Embryonic facial prominence (tissue), 1 donor: ENCODE results near the gene EPYC.

Experiments used
- DNase-seq: peaks from one replicate; pipeline ENCODE4 v3.0.0-alpha.2; 2016; ENCODE audit errors: extremely low spot score

Gene EPYC

DNA sequence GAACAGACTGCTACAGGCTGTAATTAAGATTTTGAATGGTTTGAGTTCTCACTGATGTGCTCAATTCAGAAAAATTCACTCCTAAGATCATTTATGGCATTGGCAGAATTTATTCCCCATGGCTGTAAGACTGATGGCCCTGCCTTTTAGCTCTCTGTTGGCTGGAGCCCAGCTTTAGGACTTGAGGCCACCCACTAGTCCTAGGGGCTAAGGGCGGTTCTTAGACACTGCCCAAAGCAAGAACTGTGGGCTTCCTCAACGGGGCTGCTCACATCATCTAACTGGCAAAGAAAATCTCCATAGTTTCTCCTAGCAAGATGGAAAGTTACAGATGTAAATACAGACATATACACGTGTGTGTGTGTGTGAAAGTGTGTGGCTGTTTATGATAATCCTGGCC is 46.4 kb downstream of the EPYC start:
- no peak for DNase-seq

DNA sequence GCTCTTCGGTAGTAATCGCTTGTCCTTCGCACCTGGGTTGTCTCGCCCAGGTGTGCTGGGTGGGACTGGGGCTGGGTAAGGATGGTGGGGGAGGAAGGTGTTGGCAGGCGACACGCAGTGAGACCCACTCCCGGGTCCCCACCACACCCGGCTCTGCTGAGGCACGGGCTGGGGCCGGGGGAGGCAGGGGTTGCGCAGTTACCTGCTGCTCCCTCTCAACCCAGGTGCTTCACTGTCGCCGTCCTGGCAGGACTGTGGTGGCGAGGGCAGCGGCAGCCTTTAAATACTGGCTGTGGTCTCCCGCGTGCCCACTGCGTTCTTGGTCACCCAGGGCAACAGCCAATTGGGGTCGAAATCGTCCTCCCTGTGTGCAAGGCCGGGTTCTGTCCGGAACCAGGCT is 49.9 kb downstream of the EPYC start, which contains the start of gene CCER1:
TSS of gene CCER1 (minus strand) at position 256 of the 400 bp plus-strand sequence. CDS start 434 bp downstream, outside the sequence.
- DNase-seq: no peak

DNA sequence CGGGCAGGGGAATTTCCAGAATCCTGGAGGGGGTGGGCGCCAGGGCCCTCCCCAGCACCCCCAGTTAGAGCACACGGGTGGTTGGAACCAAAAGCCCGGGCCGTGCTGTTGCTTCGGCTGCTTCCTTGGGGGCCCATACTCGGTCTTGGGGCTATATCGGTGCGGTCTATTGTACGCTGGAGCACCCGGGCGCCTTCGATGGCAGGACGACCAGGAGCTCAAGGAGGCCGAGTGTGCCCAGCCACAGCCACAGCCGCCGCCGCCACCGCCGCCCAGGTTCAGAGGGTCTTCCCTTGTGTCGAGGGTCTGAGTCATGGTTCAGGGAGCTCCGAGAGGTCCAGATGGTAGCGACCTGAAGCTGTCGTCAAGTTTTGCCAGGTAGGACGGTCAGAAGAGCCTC is 50.3 kb downstream of the EPYC start:
- DNase-seq: no peak

DNA sequence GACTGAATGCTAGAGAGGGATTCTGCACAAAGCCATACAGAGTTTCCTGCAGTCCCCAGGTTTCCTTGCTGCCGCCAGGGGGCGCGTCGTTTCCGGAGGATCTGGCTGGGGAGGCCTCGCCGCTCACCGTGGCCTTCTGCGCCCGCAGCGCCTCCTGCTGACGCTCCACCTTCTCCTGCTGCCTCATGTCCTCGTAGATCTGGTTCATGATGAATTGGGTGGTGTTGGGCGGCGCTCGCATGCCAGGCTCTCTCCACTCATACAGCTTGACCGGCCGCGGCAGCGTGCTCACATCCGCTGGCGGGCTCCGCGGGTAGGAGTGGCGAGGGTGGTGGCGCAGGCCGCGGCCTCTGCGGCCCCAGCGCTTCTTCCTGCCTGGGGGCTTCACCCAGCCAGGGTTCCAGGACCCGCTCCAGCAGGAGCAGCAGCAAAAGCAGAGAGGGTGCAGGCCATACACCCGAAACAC is 50.8 kb downstream of the EPYC start:
- DNase-seq: no peak

DNA sequence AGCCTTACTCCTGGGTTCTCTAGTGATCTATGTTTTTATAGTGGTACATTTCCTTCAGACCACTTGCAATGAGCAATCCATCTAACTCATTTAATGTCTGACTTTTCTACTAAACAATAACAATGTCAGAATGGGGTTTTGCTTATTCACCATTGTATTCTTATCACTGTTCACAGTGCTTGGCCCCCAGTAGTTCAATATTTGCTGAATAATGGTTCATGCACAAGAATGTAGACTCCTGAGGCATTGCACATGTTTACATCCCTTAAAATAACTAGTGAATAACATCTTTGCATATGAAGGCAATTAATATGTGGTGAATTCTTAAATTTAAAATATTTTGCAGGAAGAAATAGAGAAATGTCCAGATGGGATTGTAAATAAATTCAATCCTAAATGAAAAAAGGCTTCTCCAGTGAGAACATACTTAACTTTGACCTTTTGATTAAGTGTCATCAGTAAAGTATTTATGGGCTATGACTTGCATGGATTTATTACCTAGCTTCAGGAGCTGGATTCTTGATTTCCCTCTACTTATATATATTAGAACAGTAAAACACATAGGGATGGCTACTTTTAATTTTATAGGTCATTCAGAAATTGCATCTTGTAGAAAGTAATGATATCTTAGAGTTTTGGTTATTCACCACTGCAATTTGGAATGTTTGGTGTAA is 53.2 kb downstream of the EPYC start:
- DNase-seq: no peak

DNA sequence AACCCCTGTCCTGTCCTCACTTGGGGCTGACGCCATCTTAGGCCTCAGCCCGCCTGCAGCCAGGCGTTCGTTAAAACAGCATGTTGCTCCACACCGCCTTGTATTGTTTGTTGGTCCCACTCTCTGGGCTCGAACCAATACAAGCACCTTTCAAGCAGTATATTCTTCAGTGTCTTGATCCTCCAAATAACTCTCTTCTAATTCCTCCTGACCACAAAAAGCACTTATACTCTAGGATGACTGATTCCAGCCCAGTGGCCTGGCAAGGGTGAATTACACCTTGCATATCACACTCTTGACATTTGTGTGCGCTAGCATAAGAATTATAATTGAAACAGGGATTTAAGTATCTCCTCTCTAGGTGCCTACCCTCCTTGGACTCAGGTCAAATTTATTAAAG is 56.9 kb downstream of the EPYC start:
- DNase-seq: no peak

DNA sequence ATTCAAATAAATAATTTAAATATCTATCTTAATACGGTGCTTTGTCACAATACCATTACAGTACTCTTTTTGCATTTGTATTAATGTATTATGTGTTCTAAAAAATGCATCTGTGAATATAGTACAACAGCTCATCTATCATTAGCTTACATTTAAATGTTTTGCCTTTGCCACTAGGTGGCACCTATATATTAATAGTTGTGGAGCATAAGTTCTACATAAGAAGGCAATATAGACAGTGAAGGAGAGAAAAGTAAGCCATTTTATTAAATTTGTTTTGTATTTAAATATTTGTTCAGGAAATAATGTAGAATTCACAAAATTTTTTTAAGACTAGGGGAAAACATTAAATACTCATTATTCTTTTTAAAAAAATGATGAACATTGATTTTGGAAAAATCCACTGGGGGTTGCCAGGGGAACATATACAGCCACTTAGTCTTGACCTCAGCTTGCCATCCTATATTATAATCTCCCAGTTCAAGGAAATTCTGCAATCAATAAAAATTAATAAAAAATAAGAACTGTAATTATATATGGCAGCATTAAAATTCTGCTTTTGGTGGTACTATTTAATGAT is 59.6 kb downstream of the EPYC start:
- peak; percentile 36 for DNase-seq

DNA sequence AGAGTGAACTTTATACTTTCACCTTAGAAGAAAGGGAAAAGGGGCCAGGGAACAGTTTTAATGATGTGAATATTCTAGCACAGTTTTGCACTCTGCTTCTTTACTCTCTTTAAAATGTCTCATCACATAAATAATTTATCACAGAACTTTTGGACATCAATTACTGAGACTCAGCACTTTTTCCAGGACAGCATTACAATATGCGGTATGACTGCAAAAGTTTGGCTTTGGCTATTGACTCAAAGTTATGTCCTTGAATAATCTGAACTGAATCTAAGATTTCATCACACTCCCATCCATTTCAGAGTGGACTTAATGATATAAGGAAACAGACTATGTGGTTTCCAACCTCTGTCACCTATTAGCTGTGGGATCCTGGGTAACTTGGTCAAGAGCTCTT is 61.5 kb downstream of the EPYC start:
- no peak for DNase-seq

DNA sequence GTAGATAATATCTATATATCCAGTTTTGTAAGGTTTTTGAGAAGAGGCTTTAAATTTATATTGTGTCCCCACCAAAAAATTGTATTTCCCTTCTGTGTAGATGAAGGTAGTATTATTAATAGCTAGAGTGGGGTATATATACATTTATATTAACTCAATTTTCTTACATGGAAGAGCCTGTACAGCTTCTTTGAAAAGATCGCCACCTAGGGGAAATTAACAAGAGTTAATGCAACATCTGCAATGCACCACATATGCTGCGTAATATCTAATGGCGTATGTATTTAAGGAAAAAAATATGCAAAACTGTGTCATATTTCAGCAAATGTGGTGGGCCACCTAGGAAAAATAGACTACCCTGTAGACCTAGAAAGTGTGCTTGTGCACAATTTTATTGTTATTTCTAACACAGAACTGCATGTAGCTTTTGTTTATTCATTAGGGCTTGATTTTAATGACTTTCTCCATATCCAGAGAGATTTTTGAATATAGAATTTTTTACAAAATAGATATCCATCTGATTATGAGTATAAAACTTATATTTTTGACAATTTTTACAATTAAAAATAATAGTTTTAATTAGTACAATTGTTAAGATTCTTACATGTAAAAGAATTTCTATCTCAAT is 63.8 kb downstream of the EPYC start:
- peak; percentile 55 for DNase-seq

DNA sequence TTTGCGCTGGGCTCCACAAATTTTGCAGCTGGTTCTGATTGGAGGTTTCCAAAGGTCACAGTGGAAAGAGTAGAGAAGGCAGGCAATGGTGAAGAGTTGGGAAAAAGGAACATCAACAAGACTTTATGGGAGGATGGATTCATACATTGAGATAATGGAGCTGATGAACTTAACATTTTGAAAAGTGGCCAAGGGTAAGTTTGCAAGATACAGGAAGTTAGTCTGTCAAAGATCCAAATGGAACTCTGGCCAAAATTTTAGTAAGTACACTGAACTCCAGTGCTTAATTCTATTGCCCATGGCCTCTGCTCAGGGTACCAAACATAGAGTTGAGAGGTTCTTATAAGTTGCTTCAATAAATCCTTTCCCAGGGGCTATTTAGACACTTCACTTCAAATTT is 65.4 kb downstream of the EPYC start:
- no peak for DNase-seq

DNA sequence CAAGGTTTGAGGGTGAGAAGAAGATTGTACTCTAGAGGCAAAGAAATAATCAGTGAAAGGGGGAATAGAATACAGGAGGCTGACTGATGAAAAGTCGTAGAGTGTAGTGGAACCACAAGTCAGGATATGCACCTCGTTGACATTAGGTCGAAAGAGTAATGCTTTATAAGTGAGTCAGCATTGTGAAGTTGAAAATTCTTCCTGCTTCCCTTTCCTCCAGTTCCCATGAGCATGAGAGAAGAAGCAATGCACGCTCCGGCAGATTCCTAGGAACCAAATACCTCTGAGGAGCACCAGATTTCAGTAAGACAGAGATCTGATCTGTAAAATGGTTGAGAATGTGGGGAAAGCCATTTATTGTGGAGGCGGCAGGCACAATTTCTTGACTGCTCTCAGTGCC is 66.3 kb downstream of the EPYC start:
- DNase-seq: no peak

DNA sequence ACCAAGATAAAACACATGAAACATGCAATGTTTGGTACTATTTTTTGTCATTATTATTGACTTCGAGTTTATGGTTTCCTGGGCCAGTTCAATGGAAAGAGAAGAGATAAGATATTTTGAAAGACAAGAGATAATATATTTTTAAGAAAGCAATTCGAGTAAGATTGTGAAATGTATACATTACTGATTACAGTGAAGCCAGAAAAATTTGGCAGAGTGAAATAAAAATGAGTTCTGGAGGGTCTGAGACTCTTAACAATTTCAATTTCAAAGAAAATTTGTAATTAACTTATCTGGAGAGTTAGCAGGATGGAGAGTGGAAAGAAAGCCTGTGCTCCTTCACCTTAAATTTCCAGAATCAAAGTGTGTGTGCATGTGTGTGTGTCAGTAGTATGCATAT is 67.1 kb downstream of the EPYC start:
- no peak for DNase-seq

DNA sequence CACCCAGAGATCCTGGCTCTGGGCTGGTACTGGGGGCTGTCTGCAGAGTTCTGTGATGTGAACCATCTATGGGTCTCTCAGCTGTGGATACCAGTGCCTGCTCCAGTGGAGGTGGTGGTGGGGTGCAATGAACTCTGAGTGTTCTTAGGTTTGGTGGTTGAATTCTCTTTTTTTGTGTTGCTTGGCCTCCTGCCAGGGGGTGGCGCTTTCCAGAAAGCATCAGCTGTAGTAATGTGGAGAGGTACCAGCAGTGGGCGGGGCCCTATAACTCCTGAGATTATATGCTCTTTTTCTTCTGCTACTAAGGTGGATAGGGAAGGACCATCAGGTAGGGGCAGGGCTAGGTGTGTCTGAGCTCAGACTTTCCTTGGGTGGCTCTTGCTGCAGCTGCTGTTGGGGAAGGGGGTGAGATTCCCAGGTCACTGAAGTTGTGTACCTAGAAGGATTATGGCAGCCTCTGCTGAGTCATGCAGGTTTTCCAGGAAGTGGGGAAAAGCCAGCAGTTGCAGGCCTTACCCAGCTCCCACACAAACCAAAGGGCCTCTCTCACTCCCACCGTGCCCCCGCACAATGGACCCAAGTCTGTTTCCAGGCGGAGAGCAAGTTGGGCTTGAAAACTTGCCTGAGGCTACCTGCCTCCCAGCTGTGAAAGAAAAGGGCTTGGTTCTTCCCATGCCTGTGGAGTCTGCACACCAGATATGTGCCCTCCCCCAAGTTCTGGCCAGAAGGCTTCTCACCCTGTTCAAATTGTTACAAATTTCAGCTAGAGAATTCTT is 68.4 kb downstream of the EPYC start:
- DNase-seq: no peak

DNA sequence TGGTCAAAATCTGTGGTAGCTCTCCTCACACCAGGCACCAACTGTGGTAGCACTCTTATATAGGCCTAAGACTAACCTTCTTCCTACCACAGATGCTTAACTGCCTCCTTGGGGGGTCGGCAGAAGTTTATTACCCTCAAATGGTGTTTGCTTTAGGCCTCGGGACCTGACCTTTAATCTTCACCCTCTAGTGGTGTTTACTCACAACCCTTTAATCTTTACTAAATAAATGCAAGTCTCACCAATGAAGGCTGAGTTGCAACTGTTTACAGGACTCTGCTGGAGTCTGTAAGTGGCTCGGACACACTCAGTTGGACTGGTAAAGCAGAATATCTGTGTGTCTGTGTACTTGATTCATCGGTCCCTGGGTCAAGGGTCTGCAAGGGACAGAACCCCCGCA is 79.2 kb downstream of the EPYC start:
- DNase-seq: no peak

DNA sequence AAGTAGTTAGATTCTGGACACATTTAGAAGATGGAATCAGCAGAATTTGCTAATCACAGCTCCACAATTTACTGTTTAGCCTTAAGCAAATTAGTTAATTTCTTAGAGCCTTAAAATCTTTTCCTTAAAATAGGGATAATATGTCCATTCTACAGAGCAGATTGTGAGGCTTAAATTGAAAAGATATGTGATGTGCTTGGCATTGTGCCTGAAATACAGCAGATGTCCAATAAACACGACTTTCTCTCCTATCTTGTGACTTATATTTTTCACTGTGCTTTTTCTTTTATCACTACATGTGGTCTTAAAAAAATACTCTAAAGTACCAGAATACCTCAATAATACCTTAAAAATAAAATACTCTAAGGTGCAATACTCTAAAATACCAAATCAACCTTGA is 80.4 kb downstream of the EPYC start:
- no peak for DNase-seq

DNA sequence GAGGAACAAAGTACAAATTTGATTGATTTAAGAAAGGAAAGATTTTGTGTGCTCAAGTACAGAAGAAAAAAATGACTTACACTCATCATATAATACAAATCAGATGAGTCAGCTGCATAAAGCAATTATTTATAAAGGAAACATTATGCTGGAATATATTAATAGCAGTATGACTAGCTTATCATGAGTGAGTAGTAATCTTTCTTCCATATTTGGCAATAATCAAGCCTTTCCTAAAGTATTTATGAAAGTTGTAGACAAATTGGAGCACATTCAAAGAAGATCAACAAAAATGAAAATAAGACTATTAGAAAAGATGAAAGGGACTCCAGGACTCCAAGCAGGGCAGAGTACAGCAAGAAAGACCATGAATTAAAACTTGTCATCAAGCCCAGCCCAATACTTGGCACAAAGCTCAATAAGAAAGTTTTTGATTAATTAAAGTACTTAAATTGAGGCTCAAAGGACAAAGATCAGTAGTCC is 82.6 kb downstream of the EPYC start:
- no peak for DNase-seq

DNA sequence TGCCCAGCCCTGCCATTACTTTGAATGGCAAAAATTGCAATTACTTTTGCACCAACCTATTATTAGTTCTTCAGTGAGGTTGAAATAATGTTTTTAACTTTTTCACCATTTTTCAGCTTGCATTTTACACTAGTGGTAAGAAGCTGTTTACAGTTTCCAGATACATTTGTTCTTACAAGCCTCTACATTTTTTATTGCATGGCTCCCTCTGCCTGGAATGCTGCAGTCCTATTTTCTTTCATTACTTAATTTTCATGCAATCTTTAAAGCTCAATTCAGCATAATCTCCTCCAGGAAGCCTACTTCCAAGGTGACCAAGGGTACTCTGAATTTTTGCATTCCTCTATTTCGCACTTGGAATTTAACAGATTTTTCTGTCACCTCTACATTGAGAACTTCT is 83.2 kb downstream of the EPYC start:
- no peak for DNase-seq

DNA sequence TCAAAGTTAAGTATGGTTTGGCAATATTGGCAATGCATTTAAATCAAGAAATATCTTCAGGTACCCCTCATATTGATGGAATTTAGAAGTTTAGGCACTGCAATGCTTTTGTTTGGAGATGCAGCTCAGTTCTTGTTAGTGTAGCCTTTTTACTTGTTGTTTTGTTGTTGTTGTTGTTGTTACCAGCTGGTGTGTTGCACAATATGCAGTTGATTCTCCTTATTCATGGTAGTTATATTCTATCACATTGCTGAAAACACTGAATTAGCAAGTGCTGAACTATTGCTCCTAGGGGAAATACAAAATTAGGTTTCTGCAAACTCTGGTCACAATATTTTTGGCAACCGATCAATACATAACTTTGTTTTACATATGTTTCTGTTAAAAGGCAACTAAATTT is 84.5 kb downstream of the EPYC start:
- DNase-seq: no peak

DNA sequence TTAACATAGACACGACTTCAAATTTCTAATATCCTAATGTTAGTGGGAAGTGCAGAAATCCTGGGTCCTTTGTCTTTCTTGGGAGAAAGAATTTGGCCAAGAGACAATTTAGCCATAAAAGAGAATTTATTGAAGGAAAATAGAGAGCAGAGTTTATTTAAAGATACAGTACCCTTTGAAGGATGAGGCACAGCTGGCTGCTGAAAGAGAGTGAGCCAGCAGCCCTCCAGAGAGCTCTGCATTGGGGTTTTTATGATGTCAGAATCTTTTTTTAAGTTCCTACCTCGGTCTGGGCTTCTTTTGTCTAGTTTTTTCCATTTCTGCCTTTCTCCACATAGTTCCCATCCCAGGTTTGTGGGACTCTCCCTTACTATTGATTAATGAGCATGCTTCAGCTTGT is 87.3 kb downstream of the EPYC start:
- DNase-seq: no peak

DNA sequence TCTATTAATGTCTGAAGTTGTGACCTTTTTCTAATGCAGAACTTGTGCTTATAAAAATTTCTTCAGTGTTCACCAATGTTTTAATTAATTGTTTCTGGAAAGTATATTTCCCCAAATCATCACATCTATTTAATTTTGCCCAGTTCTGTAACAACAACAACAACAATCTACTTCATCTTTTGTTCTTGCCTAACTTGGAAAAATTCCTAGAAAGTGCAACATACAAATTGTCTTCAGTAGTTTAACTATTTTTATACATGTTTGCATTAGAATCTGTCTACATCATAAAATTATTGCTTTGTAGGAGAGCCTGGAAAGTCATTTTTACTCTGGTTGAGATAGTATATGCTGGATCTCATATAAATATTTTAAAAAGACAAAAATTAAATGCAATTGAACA is 88.3 kb downstream of the EPYC start:
- no peak for DNase-seq

DNA sequence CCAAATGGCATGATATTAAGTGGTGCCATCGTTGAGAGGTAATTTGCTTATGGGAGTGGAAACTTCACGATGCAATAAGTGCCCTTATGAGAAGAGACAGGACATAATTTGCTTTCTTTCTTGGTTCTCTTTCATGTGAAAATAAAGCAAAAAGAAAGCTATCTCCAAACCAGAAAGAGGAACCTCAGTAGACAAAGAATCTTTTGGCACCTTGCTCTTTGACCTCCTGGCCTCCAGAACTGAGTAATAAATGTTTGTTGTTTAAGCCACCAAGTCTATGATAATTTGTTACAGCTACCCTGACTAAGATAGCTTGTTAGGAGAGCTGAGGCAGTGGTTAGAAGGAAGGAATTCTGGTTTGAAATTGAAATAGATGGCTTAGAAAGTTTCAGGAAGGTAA is 89.4 kb downstream of the EPYC start:
- DNase-seq: no peak
